Adrenal gland (tissue), 12 donors: ENCODE data around the gene FZD7. TPM values are rescaled to one million over a fixed set of nuclear protein-coding genes. Genes with fewer than 3 reads are reported as not detected.

Experiments
- DNase-seq, 7 donors: peaks; one replicate each; pipeline ENCODE4 v3.0.0-alpha.2; 2019 to 2020
- H3K27ac ChIP-seq, 5 donors: fragments of 200-600 bp; sonication (generic) in 4 of 5; 1 replicate in 3 of 5; 2 replicates in 2 of 5; pipeline versions ENCODE4 v1.5.1 to v1.8.0; 2016 to 2020; ENCODE audit warnings: mild to moderate bottlenecking in 1 of 5
- H3K27me3 ChIP-seq: fragments of 200-600 bp; 2 replicates; pipeline ENCODE4 v1.8.0; 2021
- H3K36me3 ChIP-seq, 2 donors: fragments of 200-600 bp; replicated peaks in 1 of 2; 1 replicate in 1 of 2; 2 replicates in 1 of 2; pipeline versions ENCODE4 v1.5.1 to v1.8.0; 2018 to 2022
- H3K4me1 ChIP-seq, 2 donors: fragments of 200-600 bp; replicated peaks in 1 of 2; 1 replicate in 1 of 2; 2 replicates in 1 of 2; pipeline versions ENCODE4 v1.5.1 to v1.8.0; 2018 to 2021
- H3K4me3 ChIP-seq, 4 donors: fragments of 200-600 bp; sonication (generic) in 3 of 4; one replicate each; pipeline ENCODE4 v1.5.1; 2016 to 2018
- H3K9me3 ChIP-seq, 3 donors: fragments of 200-600 bp; sonication (generic) in 1 of 3; replicated peaks in 1 of 3; 1 replicate in 2 of 3; 2 replicates in 1 of 3; pipeline versions ENCODE4 v1.5.1 to v1.8.0; 2016 to 2021
- POLR2A ChIP-seq, 2 donors: fragments of 450-650 bp; IDR thresholded peaks; one replicate each; pipeline ENCODE4 v1.6.1; 2017; ENCODE audit warnings: antibody characterized with exemption in 2 of 2, mild to moderate bottlenecking in 2 of 2, moderate library complexity in 1 of 2
- WGBS, 4 donors: extraction: QIAGEN DNeasy Blood & Tissue Kit in 2 of 4; methylation state at CpG; one replicate each; pipeline versions ENCODE4 v1.1.5 to v1.1.7; 2013 to 2017; 5-methylcytosine and 5-hydroxymethylcytosine counted together
- intact Hi-C, 2 donors: fragments of 100-400 bp; cut with DNase I; formaldehyde crosslinking; loops; one replicate each; pipeline versions ENCODE4 v1.14.1 to v1.15.0; 2022 to 2023
- polyA plus RNA-seq, 3 donors: library from polyadenylated mRNA; stranded (reverse); fragments of 200-250 nt in 2 of 3; fragments of 350-450 nt in 1 of 3; fragmentation: Illumina TruSeq in 1 of 3; extraction: RNeasy Lipid Tissue Mini Kit (QIAGEN cat#74804) in 1 of 3; gene quantifications; one replicate each; pipeline ENCODE4 v1.2.3, GENCODE V29; 2013 to 2014
- total RNA-seq, 9 donors: library from RNA; depleted of rRNA in 4 of 9; stranded (reverse); fragments of >200 nt in 4 of 9; fragments of 120-200 nt in 1 of 9; fragmentation: NEBNext Ultra II Directional in 1 of 9; extraction: Animal tissue kit (Norgen Biotek cat#: 25700) in 1 of 9; gene quantifications; one replicate each; pipeline versions ENCODE4 v1.1.0 to v1.2.4, GENCODE V29; 2013 to 2023
- TF ChIP-seq, protein P1 (sequence below), 6 experiments: fragments of 450-650 bp in 4 of 6; fragments of 200-600 bp in 2 of 6; sonication (generic) in 1 of 6; IDR thresholded peaks; 1 replicate in 5 of 6; 2 replicates in 1 of 6; pipeline versions ENCODE4 v1.5.1 to v1.8.0; 2016 to 2021; ENCODE audit warnings: antibody characterized with exemption in 6 of 6, mild to moderate bottlenecking in 2 of 6, moderate library complexity in 1 of 6
- donor health status: healthy with polysubstance abuse.
- donor health status: Bipolar disorder and iron deficiency.
- donor health status: DM: yes; HTN: yes; CAD: no.
- donor health status: DM: no; HTN: no; CAD: no.
- donor health status: DM: no; HTN: no; CAD: no.
- donor health status: DM: yes; HTN: yes; CAD: no.

Gene FZD7
- total and polyA plus RNA-seq, 12 donors: 1.2 to 7.1 (median 3.0) TPM

DNA sequence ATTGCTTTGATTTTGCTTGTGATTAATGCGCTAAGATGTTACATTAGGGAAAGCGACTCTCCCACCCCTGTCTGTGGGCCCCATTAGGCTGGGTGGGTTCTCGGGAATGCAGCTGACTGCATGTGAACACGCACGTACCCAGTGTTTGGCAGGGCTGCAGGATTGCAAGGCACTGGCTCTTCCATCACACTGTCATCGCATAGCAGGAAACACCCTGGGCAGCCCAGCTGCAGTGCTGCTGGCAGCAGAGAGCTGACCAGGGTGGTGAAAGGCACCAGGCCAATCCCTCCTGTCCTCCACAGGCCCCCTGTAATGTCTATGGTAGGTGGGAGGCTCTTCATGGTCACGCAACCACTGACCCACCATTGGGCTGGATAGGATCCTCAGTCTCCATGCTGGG lies 34.4 kb upstream of the FZD7 start:
- Histone ChIP-seq H3K36me3 (no peaks in the 10 kb centered on the region), H3K27ac (no peak overlapping the region), H3K4me1 (no peaks in the 10 kb centered on the region), H3K9me3 (no peaks in the 10 kb centered on the region), H3K27me3 (no peaks in the 10 kb centered on the region), H3K4me3 (no peak overlapping the region)
- no peak for TF ChIP-seq POLR2A (IDR thresholded peaks at IDR 0.05)
- TF ChIP-seq, protein P1, sequence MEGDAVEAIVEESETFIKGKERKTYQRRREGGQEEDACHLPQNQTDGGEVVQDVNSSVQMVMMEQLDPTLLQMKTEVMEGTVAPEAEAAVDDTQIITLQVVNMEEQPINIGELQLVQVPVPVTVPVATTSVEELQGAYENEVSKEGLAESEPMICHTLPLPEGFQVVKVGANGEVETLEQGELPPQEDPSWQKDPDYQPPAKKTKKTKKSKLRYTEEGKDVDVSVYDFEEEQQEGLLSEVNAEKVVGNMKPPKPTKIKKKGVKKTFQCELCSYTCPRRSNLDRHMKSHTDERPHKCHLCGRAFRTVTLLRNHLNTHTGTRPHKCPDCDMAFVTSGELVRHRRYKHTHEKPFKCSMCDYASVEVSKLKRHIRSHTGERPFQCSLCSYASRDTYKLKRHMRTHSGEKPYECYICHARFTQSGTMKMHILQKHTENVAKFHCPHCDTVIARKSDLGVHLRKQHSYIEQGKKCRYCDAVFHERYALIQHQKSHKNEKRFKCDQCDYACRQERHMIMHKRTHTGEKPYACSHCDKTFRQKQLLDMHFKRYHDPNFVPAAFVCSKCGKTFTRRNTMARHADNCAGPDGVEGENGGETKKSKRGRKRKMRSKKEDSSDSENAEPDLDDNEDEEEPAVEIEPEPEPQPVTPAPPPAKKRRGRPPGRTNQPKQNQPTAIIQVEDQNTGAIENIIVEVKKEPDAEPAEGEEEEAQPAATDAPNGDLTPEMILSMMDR (IDR thresholded peaks at IDR 0.05): no peak
- DNase-seq: no peak
- intact Hi-C loops: no loop called here
- 76 to 88% (median 79%) methylated on average over 6 to 7 of the region's 7 CpGs for WGBS, 4 donors

DNA sequence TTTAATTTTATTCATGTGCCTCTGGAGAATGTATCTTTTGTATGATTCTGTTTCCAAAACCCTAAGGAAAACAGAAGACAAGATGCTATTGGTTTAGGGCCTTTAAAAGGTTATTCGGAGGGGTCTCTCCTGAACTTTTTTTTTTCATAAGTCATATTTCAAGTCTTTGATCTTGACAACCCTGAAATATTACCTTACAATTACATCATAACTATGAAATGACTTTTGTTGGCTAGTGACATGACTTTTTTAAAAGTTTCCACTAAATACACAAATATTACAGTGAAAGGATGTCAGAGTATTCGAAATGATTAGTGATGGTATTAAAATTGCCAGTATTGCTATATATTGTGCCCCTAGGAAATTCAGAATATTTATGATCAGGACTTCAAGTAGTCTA lies 31.8 kb upstream of the FZD7 start:
- DNase-seq: no peak
- no peaks in the 10 kb centered on the region for H3K27me3 ChIP-seq
- no peaks in the 10 kb centered on the region for H3K36me3 ChIP-seq
- no peak for TF ChIP-seq POLR2A (IDR thresholded peaks at IDR 0.05)
- TF ChIP-seq, protein P1 (IDR thresholded peaks at IDR 0.05): no peak
- intact Hi-C loops: no loop called here
- WGBS, 4 donors: 83 to 86% (median 83%) methylated on average over 2 of the region's 2 CpGs
- H3K4me1 ChIP-seq: no peaks in the 10 kb centered on the region
- no peak overlapping the region for H3K27ac ChIP-seq
- no peak overlapping the region for H3K4me3 ChIP-seq
- no peaks in the 10 kb centered on the region for H3K9me3 ChIP-seq

DNA sequence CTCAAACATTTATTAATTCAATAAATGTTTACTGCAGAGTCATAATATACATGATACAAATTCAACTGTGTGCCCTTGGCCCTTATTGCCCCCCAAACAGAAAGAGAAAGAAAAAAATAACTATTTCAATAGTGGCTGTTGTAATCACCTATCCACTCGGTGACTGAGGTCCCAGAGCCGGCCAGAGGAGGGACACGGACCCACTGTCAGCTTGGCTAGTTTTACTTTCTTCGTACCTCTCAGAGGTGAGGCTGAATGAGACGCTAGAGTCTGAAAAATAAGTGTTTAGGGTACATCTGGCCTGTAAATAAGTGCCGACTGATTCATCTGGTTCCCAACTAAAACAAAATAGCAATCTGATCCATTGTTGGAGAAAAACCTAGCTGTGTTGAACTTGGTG lies 31.3 kb upstream of the FZD7 start:
- Histone ChIP-seq H3K36me3 (no peaks in the 10 kb centered on the region), H3K4me3 (no peak overlapping the region), H3K4me1 (no peaks in the 10 kb centered on the region), H3K9me3 (no peaks in the 10 kb centered on the region), H3K27ac (no peak overlapping the region), H3K27me3 (no peaks in the 10 kb centered on the region)
- intact Hi-C loops: no loop called here
- TF ChIP-seq POLR2A (IDR thresholded peaks at IDR 0.05): no peak
- TF ChIP-seq, protein P1 (IDR thresholded peaks at IDR 0.05): no peak
- 88 to 95% (median 90%) methylated on average over 6 of the region's 6 CpGs for WGBS, 4 donors
- no peak for DNase-seq

DNA sequence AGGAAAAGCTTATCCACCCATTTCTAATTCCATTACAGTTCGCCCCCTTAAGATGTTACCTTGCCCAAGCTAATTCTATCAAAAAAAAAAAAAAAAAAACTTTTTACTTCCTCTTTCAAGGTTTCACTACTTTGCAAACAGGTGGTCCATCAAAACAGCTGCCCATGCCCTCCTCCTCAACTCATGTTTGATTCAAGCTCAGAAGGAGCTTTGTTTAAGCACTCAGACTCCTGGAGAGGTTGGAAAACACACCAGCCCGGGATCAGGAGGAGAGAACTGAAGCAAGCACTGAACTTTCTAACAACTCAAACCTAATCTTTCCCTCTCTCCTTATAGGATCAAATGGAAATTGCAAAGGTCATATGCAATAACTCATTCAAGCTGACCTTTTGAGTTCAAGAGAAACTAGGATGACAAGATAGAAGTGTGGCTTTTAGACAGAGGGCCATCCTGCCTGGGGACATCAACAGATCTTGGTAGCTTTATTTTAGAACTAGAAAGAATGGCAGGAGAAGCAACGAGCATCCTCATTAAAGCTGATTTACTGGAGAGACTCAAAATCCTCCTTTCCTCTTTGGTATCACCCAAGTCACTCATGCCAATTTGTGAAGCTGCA lies 28.3 kb upstream of the FZD7 start:
- Histone ChIP-seq H3K27ac (no peak overlapping the region), H3K27me3 (no peaks in the 10 kb centered on the region), H3K36me3 (no peaks in the 10 kb centered on the region), H3K9me3 (no peaks in the 10 kb centered on the region), H3K4me3 (no peak overlapping the region), H3K4me1 (peaks cover 0 to 9% of the 10 kb centered on the region in 2 donors)
- TF ChIP-seq POLR2A (IDR thresholded peaks at IDR 0.05): no peak
- TF ChIP-seq, protein P1 (IDR thresholded peaks at IDR 0.05): no peak
- intact Hi-C loops: no loop called here
- 64 to 70% (median 65%) methylated on average over 3 of the region's 3 CpGs for WGBS, 4 donors
- DNase-seq: no peak
